C1 segment of cervical spinal cord (tissue), 14 donors: Measurements from ENCODE around the gene SSU72.
"Not testable (repeated sequence)": the region's sequence is repeated elsewhere in the genome, so short reads cannot be mapped to it uniquely, and the experiment has no call there.

Experiments used
- DNase-seq, 14 donors: peaks; one replicate each; lab custom pipeline; 2025; lab: John Stamatoyannopoulos, UW

SSU72 gene

GRCh38 chr1:1596493-1597274 is 22.0 kb upstream of the SSU72 start:
- DNase-seq: no peak

GRCh38 chr1:1595341-1595740 is 20.7 kb upstream of the SSU72 start:
- not testable (repeated sequence) for DNase-seq

GRCh38 chr1:1594602-1595260 is 20.1 kb upstream of the SSU72 start:
- DNase-seq: no peak

GRCh38 chr1:1593834-1594601 is 19.4 kb upstream of the SSU72 start:
- DNase-seq: no peak

GRCh38 chr1:1591452-1591851 is 16.8 kb upstream of the SSU72 start:
- no peak for DNase-seq

- no peak for DNase-seq
Observed at GRCh38 chr1:1583347-1584010, 8.8 kb upstream of the SSU72 start.

GRCh38 chr1:1582585-1583346 is 8.1 kb upstream of the SSU72 start:
- DNase-seq: no peak

- no peak for DNase-seq
Observed at GRCh38 chr1:1578371-1578940, 3.8 kb upstream of the SSU72 start.

GRCh38 chr1:1577367-1578011 is 2.8 kb upstream of the SSU72 start:
- no peak for DNase-seq

GRCh38 chr1:1573843-1574720 is 581 bp downstream of the SSU72 start:
- DNase-seq: peak in 8 of 14 donors; percentile 67 to 89 (median 76)

GRCh38 chr1:1569341-1569740 is 5.3 kb downstream of the SSU72 start:
- no peak for DNase-seq

- DNase-seq: no peak
Observed at GRCh38 chr1:1567891-1568291, 6.8 kb downstream of the SSU72 start.

GRCh38 chr1:1567152-1567875 is 7.3 kb downstream of the SSU72 start:
- DNase-seq: no peak

- no peak for DNase-seq
Observed at GRCh38 chr1:1565340-1565739, 9.3 kb downstream of the SSU72 start.

- DNase-seq: no peak
Observed at GRCh38 chr1:1564268-1564667, 10.4 kb downstream of the SSU72 start.

- no peak for DNase-seq
Observed at GRCh38 chr1:1563688-1564087, 11.0 kb downstream of the SSU72 start.

GRCh38 chr1:1562556-1563195 is 12.0 kb downstream of the SSU72 start:
- no peak for DNase-seq
